Midbrain (tissue), 1 donor: ENCODE results near the gene PARP6.
A peak's percentile ranks its signal among the peaks of the same experiment; 100 is the strongest.

ENCODE experiments used
- DNase-seq: peaks from one replicate; lab custom pipeline; 2025; lab: John Stamatoyannopoulos, UW

PARP6 gene

GRCh38 chr15:72272213-72272996, at the start of gene PARP6:
Gene PARP6, minus strand, starts transcription at chr15:72272554. Its CDS starts 5,077 bp downstream, at chr15:72267477.
- peak; percentile 98 for DNase-seq

- DNase-seq = peak; percentile 67
Measured at GRCh38 chr15:72319985-72320671, 47.8 kb upstream of the PARP6 start, which contains the start of gene CELF6. Gene CELF6, minus strand, starts transcription at chr15:72320157. Its CDS starts 283 bp downstream, at chr15:72319874.

GRCh38 chr15:72319360-72319984, 47.1 kb upstream of the PARP6 start:
- DNase-seq = peak; percentile 67

GRCh38 chr15:72318408-72318942, 46.1 kb upstream of the PARP6 start:
- no peak for DNase-seq

- DNase-seq = no peak
Measured at GRCh38 chr15:72315706-72316370, 43.5 kb upstream of the PARP6 start.

GRCh38 chr15:72313881-72314280, 41.5 kb upstream of the PARP6 start:
- DNase-seq = no peak

GRCh38 chr15:72313448-72313840, 41.1 kb upstream of the PARP6 start:
- no peak for DNase-seq

- DNase-seq = peak; percentile 56
Measured at GRCh38 chr15:72312605-72313447, 40.5 kb upstream of the PARP6 start.

- no peak for DNase-seq
Measured at GRCh38 chr15:72307026-72307425, 34.7 kb upstream of the PARP6 start.

GRCh38 chr15:72306211-72306785, 33.9 kb upstream of the PARP6 start:
- peak; percentile 16 for DNase-seq

GRCh38 chr15:72304596-72304995, 32.2 kb upstream of the PARP6 start:
- no peak for DNase-seq

GRCh38 chr15:72302955-72303354, 30.6 kb upstream of the PARP6 start:
- DNase-seq = no peak

- DNase-seq = no peak
Measured at GRCh38 chr15:72289597-72290325, 17.4 kb upstream of the PARP6 start.

- DNase-seq = no peak
Measured at GRCh38 chr15:72288796-72289596, 16.6 kb upstream of the PARP6 start.

GRCh38 chr15:72285927-72286516, 13.7 kb upstream of the PARP6 start:
- DNase-seq = no peak

- no peak for DNase-seq
Measured at GRCh38 chr15:72285402-72285801, 13.0 kb upstream of the PARP6 start.

- DNase-seq = no peak
Measured at GRCh38 chr15:72284781-72285180, 12.4 kb upstream of the PARP6 start.

- DNase-seq = no peak
Measured at GRCh38 chr15:72281713-72282112, 9.4 kb upstream of the PARP6 start.

- no peak for DNase-seq
Measured at GRCh38 chr15:72280751-72281150, 8.4 kb upstream of the PARP6 start.
